Thyroid gland (tissue), 4 donors: ENCODE results near the gene TANC1.

ENCODE experiments used
- POLR2A ChIP-seq, 2 donors: fragments of 450-650 bp; IDR thresholded peaks; one replicate each; pipeline ENCODE4 v1.6.1; 2017; ENCODE audit warnings: antibody characterized with exemption in 2 of 2, mild to moderate bottlenecking in 2 of 2, moderate library complexity in 1 of 2
- TF ChIP-seq, protein P1 (sequence below), 6 experiments: fragments of 200-600 bp in 3 of 6; fragments of 450-650 bp in 3 of 6; sonication (generic) in 3 of 6; IDR thresholded peaks; one replicate each; pipeline ENCODE4 v1.5.1; 2016 to 2019; ENCODE audit warnings: antibody characterized with exemption in 6 of 6, mild to moderate bottlenecking in 2 of 6, inconsistent platforms in 1 of 6, moderate library complexity in 1 of 6

DNA sequence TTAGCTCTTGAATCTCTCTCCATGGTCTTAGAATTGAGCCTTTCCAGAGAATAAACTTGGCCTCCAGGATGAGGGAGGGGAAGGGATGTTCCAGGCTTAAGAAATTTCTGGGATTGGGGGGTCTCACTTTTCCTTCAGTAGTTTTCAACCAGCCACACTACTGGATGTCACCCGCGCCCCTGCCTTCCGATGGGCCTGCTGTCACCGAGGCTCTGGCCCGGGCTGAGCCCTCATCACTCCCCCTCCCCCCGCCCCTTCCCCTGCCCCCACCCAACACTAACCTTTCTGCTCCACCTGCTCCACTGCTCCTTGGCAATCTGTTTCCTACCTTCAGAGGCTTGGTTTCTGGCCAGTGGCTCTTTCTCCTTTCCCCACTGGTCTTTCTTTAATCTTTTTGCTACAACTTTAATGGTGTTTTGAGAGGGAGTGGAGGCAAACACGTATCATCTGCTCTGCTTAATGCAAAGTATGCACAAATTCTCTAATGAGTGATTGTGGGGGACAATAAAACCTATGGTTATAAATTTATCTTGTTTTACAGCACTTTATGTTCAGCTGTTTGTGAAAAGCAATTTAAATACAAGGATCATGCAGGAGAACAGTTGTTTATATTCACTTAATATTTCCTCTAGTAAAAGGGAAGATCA lies 162.9 kb downstream of the TANC1 start:
- TF ChIP-seq, protein P1, sequence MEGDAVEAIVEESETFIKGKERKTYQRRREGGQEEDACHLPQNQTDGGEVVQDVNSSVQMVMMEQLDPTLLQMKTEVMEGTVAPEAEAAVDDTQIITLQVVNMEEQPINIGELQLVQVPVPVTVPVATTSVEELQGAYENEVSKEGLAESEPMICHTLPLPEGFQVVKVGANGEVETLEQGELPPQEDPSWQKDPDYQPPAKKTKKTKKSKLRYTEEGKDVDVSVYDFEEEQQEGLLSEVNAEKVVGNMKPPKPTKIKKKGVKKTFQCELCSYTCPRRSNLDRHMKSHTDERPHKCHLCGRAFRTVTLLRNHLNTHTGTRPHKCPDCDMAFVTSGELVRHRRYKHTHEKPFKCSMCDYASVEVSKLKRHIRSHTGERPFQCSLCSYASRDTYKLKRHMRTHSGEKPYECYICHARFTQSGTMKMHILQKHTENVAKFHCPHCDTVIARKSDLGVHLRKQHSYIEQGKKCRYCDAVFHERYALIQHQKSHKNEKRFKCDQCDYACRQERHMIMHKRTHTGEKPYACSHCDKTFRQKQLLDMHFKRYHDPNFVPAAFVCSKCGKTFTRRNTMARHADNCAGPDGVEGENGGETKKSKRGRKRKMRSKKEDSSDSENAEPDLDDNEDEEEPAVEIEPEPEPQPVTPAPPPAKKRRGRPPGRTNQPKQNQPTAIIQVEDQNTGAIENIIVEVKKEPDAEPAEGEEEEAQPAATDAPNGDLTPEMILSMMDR (IDR thresholded peaks at IDR 0.05) = no peak
- no peak for TF ChIP-seq POLR2A (IDR thresholded peaks at IDR 0.05)
